H9 (cell line): Measurements from ENCODE around the gene ZNF618. TPM values are rescaled to one million over a fixed set of nuclear protein-coding genes. Genes with fewer than 3 reads are reported as not detected.
A peak's percentile ranks its signal among the peaks of the same experiment; 100 is the strongest.

Source experiments
- DNase-seq: peaks from one replicate; pipeline ENCODE4 v3.0.0-alpha.2; 2017
- H2AFZ ChIP-seq: one replicate; pipeline ENCODE4 v1.6.1; 2013; ENCODE audit warnings: mild to moderate bottlenecking, low read length, control low read depth, moderate library complexity
- H2AK5ac ChIP-seq: 2 replicates; pipeline ENCODE4 v1.6.1; 2013; ENCODE audit warnings: low read length, control low read depth, mixed read lengths; ENCODE audit not compliant: insufficient read length
- H2BK120ac ChIP-seq: one replicate; pipeline ENCODE4 v1.6.1; 2013; ENCODE audit warnings: low read depth, mild to moderate bottlenecking, low read length, control low read depth, inconsistent platforms; ENCODE audit not compliant: poor library complexity, severe bottlenecking
- H2BK12ac ChIP-seq: 2 replicates; pipeline ENCODE4 v1.6.1; 2013; ENCODE audit warnings: low read length, control low read depth, mixed read lengths, low read depth; ENCODE audit not compliant: insufficient read length
- H2BK15ac ChIP-seq: 2 replicates; pipeline ENCODE4 v1.6.1; 2013; ENCODE audit warnings: low read depth, low read length, control low read depth
- H2BK20ac ChIP-seq: one replicate; pipeline ENCODE4 v1.6.1; 2013; ENCODE audit warnings: low read depth, mild to moderate bottlenecking, low read length, control low read depth, inconsistent platforms; ENCODE audit not compliant: poor library complexity, severe bottlenecking
- H2BK5ac ChIP-seq: 2 replicates; pipeline ENCODE4 v1.6.1; 2013; ENCODE audit warnings: low read length, control low read depth, mixed read lengths; ENCODE audit not compliant: insufficient read length
- H3K14ac ChIP-seq: 2 replicates; pipeline ENCODE4 v1.6.1; 2013; ENCODE audit warnings: low read length, control low read depth; ENCODE audit not compliant: insufficient read depth
- H3K18ac ChIP-seq: 2 replicates; pipeline ENCODE4 v1.6.1; 2013; ENCODE audit warnings: low read depth, mild to moderate bottlenecking, mixed read lengths, low read length, control low read depth; ENCODE audit not compliant: insufficient read length
- H3K23ac ChIP-seq: 2 replicates; pipeline ENCODE4 v1.6.1; 2013; ENCODE audit warnings: low read length, control low read depth, mixed read lengths, low read depth; ENCODE audit not compliant: insufficient read length
- H3K23me2 ChIP-seq: 2 replicates; pipeline ENCODE4 v1.6.1; 2013; ENCODE audit warnings: low read depth, mild to moderate bottlenecking, mixed read lengths, low read length, control low read depth; ENCODE audit not compliant: insufficient read length, poor library complexity, severe bottlenecking
- H3K27ac ChIP-seq: 2 replicates; pipeline ENCODE4 v1.5.1; 2013; ENCODE audit warnings: low read length, control low read depth, mixed read lengths, low read depth; ENCODE audit not compliant: insufficient read length
- H3K27me3 ChIP-seq: 2 replicates; pipeline ENCODE4 v1.6.1; 2013; ENCODE audit warnings: low read length, control low read depth, inconsistent platforms; ENCODE audit not compliant: insufficient read depth
- H3K4ac ChIP-seq: 2 replicates; pipeline ENCODE4 v1.6.1; 2013; ENCODE audit warnings: low read depth, mild to moderate bottlenecking, control low read depth, inconsistent platforms, low read length, moderate library complexity
- H3K4me1 ChIP-seq: 2 replicates; pipeline ENCODE4 v1.6.1; 2013; ENCODE audit warnings: low read length, control low read depth, inconsistent platforms; ENCODE audit not compliant: insufficient read depth
- H3K4me2 ChIP-seq: 2 replicates; pipeline ENCODE4 v1.6.1; 2013; ENCODE audit warnings: low read length, control low read depth, mixed read lengths; ENCODE audit not compliant: insufficient read length, insufficient read depth
- H3K56ac ChIP-seq: 2 replicates; pipeline ENCODE4 v1.6.1; 2013; ENCODE audit warnings: low read depth, mild to moderate bottlenecking, mixed read lengths, low read length, control low read depth; ENCODE audit not compliant: insufficient read length
- H3K79me1 ChIP-seq: 2 replicates; pipeline ENCODE4 v1.6.1; 2013; ENCODE audit warnings: low read depth, mild to moderate bottlenecking, moderate library complexity, low read length, control low read depth, inconsistent platforms; ENCODE audit not compliant: insufficient read depth, poor library complexity, severe bottlenecking
- H3K79me2 ChIP-seq: 2 replicates; pipeline ENCODE4 v1.6.1; 2013; ENCODE audit warnings: low read length, control low read depth, inconsistent platforms; ENCODE audit not compliant: insufficient read depth
- H3K9ac ChIP-seq: 2 replicates; pipeline ENCODE4 v1.6.1; 2013; ENCODE audit warnings: low read length, control low read depth, mixed read lengths; ENCODE audit not compliant: insufficient read length; ENCODE audit errors: extremely low read depth
- H3K9me3 ChIP-seq: one replicate; pipeline ENCODE4 v1.6.1; 2013; ENCODE audit warnings: low read depth, low read length, inconsistent platforms; ENCODE audit not compliant: control insufficient read depth
- H3T11ph ChIP-seq: one replicate; pipeline ENCODE4 v1.6.1; 2013; ENCODE audit warnings: mild to moderate bottlenecking, low read length, control low read depth, inconsistent platforms
- H4K20me1 ChIP-seq: one replicate; pipeline ENCODE4 v1.6.1; 2013; ENCODE audit not compliant: control insufficient read depth, insufficient read length, insufficient read depth
- H4K5ac ChIP-seq: 2 replicates; pipeline ENCODE4 v1.6.1; 2013; ENCODE audit warnings: low read depth, mild to moderate bottlenecking, mixed read lengths, low read length, control low read depth; ENCODE audit not compliant: insufficient read length
- H4K8ac ChIP-seq: replicated peaks from 2 replicates; pipeline ENCODE4 v1.6.1; 2013; ENCODE audit warnings: low read length, control low read depth, mixed read lengths, low read depth; ENCODE audit not compliant: insufficient read length
- H4K91ac ChIP-seq: 2 replicates; pipeline ENCODE4 v1.6.1; 2013; ENCODE audit warnings: low read depth, mild to moderate bottlenecking, moderate library complexity, mixed read lengths, low read length, control low read depth; ENCODE audit not compliant: insufficient read length
- H3K27ac Mint-ChIP-seq, 3 experiments: 2 replicates in 2 of 3; 3 replicates in 1 of 3; pipeline ENCODE4 v1.8.0; 2020 to 2021; ENCODE audit warnings: mixed read lengths in 3 of 3, mild to moderate bottlenecking in 1 of 3, moderate library complexity in 1 of 3
- H3K27me3 Mint-ChIP-seq: 2 replicates; pipeline ENCODE4 v1.8.0; 2021; ENCODE audit warnings: low read depth, mild to moderate bottlenecking, moderate library complexity, mixed read lengths
- H3K36me3 Mint-ChIP-seq, 3 experiments: 2 replicates in 2 of 3; 3 replicates in 1 of 3; pipeline ENCODE4 v1.8.0; 2020 to 2021; ENCODE audit warnings: low read depth in 3 of 3, mixed read lengths in 3 of 3; ENCODE audit not compliant: insufficient read depth in 1 of 3
- H3K4me1 Mint-ChIP-seq, 2 experiments: 2 replicates each; pipeline ENCODE4 v1.8.0; 2020; ENCODE audit warnings: mixed read lengths in 2 of 2
- H3K4me3 Mint-ChIP-seq, 2 experiments: 2 replicates in 1 of 2; 3 replicates in 1 of 2; pipeline ENCODE4 v1.8.0; 2020 to 2021; ENCODE audit warnings: mild to moderate bottlenecking in 2 of 2, mixed read lengths in 2 of 2, moderate library complexity in 1 of 2
- H3K9me3 Mint-ChIP-seq, 2 experiments: 2 replicates in 1 of 2; 3 replicates in 1 of 2; pipeline ENCODE4 v1.8.0; 2020; ENCODE audit warnings: mild to moderate bottlenecking in 2 of 2, mixed read lengths in 2 of 2, moderate library complexity in 1 of 2
- CTCF ChIP-seq: fragments of 200-600 bp; sonication (generic); conservative IDR thresholded peaks from 3 replicates; pipeline ENCODE4 v1.8.0; 2021; ENCODE audit warnings: antibody characterized with exemption, mild to moderate bottlenecking
- WGBS: extraction: QIAGEN DNeasy Blood & Tissue Kit; methylation state at CpG from one replicate; pipeline ENCODE4 v1.1.7; 2013; ENCODE audit warnings: missing lambda C conversion rate, low lambda C conversion rate, mixed read lengths; ENCODE audit not compliant: insufficient read length; ENCODE audit errors: extremely low coverage; 5-methylcytosine and 5-hydroxymethylcytosine counted together
- total RNA-seq: library from RNA; stranded (reverse); gene quantifications from 2 replicates; pipeline ENCODE4 v1.2.1, GENCODE V29; 2021

ZNF618 gene
- total RNA-seq, 1 experiment from 2014 or later = 13.6 TPM

GRCh38 chr9:113960768-113961167 is 84.7 kb downstream of the ZNF618 start:
- Histone ChIP-seq H4K91ac (no peak overlapping the region), H3K27ac (no peak overlapping the region), H3K4me2 (no peak overlapping the region), H2AK5ac (no peak overlapping the region), H3K79me1 (no peaks in the 10 kb centered on the region), H2BK15ac (no peak overlapping the region), H3K9ac (no peak overlapping the region), H4K20me1 (no peaks in the 10 kb centered on the region), H4K8ac (no peak overlapping the region), H3K18ac (no peak overlapping the region), H3K4ac (no peak overlapping the region), H2BK20ac (no peak overlapping the region), H3K23ac (no peak overlapping the region), H3K27me3 (no peaks in the 10 kb centered on the region), H2BK5ac (no peak overlapping the region), H3T11ph (no peak overlapping the region), H2AFZ (no peak overlapping the region), H3K79me2 (no peaks in the 10 kb centered on the region), H3K14ac (no peak overlapping the region), H4K5ac (no peak overlapping the region), H3K4me1 (no peaks in the 10 kb centered on the region; the same call in 1 of the 2 replicates), H2BK12ac (no peak overlapping the region), H3K9me3 (no peaks in the 10 kb centered on the region), H3K23me2 (no peaks in the 10 kb centered on the region), H3K56ac (no peak overlapping the region), H2BK120ac (no peak overlapping the region)
- WGBS = no CpG with 5 or more reads among the region's 6 CpGs
- Mint-ChIP-seq H3K4me3 (no peak overlapping the region), H3K27ac (peak overlapping the region in 1 of 3 experiments; percentile 52; a peak in 2 of 7 replicates), H3K27me3 (no peaks in the 10 kb centered on the region), H3K36me3 (peaks cover 0 to 3% (median 0%) of the 10 kb centered on the region in 3 experiments; a peak in 2 of 7 replicates), H3K9me3 (no peaks in the 10 kb centered on the region), H3K4me1 (peaks cover 12 to 23% of the 10 kb centered on the region in 2 experiments)
- TF ChIP-seq CTCF = no peak
- no peak for DNase-seq
